Ovary (tissue), 9 donors: ENCODE data around the gene DNAJC8. TPM values are rescaled to one million over a fixed set of nuclear protein-coding genes. Genes with fewer than 3 reads are reported as not detected.

Experiments used
- DNase-seq, 5 donors: peaks; one replicate each; pipeline ENCODE4 v3.0.0-alpha.2; 2019 to 2020
- H3K27ac ChIP-seq, 2 donors: fragments of 200-600 bp; one replicate each; pipeline versions ENCODE4 v1.5.1 to v1.8.0; 2019 to 2022
- H3K27me3 ChIP-seq: fragments of 200-600 bp; one replicate; pipeline ENCODE4 v1.8.0; 2022
- H3K36me3 ChIP-seq: fragments of 200-600 bp; sonication (generic); one replicate; pipeline ENCODE4 v1.5.1; 2019
- H3K4me1 ChIP-seq: one replicate; pipeline ENCODE4 v1.8.1; 2013; ENCODE audit warnings: mild to moderate bottlenecking, moderate library complexity; ENCODE audit not compliant: insufficient read depth
- H3K4me3 ChIP-seq: fragments of 200-600 bp; sonication (generic); one replicate; pipeline ENCODE4 v1.5.1; 2017
- H3K9me3 ChIP-seq, 2 donors: fragments of 200-600 bp in 1 of 2; sonication (generic) in 1 of 2; one replicate each; pipeline versions ENCODE4 v1.5.1 to v1.8.1; 2013 to 2019; ENCODE audit warnings: mild to moderate bottlenecking in 1 of 2, moderate library complexity in 1 of 2
- CTCF ChIP-seq, 3 donors: fragments of 450-650 bp in 2 of 3; fragments of 200-600 bp in 1 of 3; IDR thresholded peaks; one replicate each; pipeline versions ENCODE4 v1.5.1 to v1.8.0; 2016 to 2022; ENCODE audit warnings: antibody characterized with exemption in 3 of 3, mild to moderate bottlenecking in 1 of 3
- EP300 ChIP-seq: sonication (generic); formaldehyde crosslinking; IDR thresholded peaks from one replicate; pipeline ENCODE4 v1.6.1; 2017; ENCODE audit warnings: antibody characterized with exemption
- POLR2A ChIP-seq: fragments of 450-650 bp; IDR thresholded peaks from one replicate; pipeline ENCODE4 v1.6.1; 2017; ENCODE audit warnings: antibody characterized with exemption, mild to moderate bottlenecking, moderate library complexity
- WGBS, 3 donors: extraction: QIAGEN DNeasy Blood & Tissue Kit in 1 of 3; methylation state at CpG; one replicate each; pipeline versions ENCODE4 v1.1.5 to v1.1.7; 2013 to 2017; 5-methylcytosine and 5-hydroxymethylcytosine counted together
- intact Hi-C, 4 donors: fragments of 100-400 bp; cut with DNase I; formaldehyde crosslinking; loops; one replicate each; pipeline versions ENCODE4 v1.11.0 to v1.15.1; 2022 to 2023
- polyA plus RNA-seq, 2 donors: library from polyadenylated mRNA; stranded (reverse); fragments of 200-250 nt in 1 of 2; fragments of 350-450 nt in 1 of 2; fragmentation: Illumina TruSeq in 1 of 2; extraction: RNeasy Lipid Tissue Mini Kit (QIAGEN cat#74804) in 1 of 2; gene quantifications; one replicate each; pipeline ENCODE4 v1.2.3, GENCODE V29; 2013 to 2014
- total RNA-seq, 7 donors: library from RNA; depleted of rRNA in 2 of 7; stranded (reverse); fragments of >200 nt in 2 of 7; fragmentation: NEBNext Ultra II Directional in 3 of 7; extraction: Animal tissue kit (Norgen Biotek cat#: 25700) in 3 of 7; gene quantifications; one replicate each; pipeline versions ENCODE4 v1.1.0 to v1.2.4, GENCODE V29; 2016 to 2023
- donor health status: DM: no; HTN: no; CAD: no; lungs with moderate emphysema.
- donor health status: DM: no; HTN: no; CAD: no.
- donor health status: Bipolar disorder and iron deficiency.
- donor health status: DM: yes; HTN: yes; CAD: no.
- donor health status: DM: no; HTN: no; CAD: no.
- donor health status: DM: yes; HTN: yes; CAD: no.

DNAJC8 gene
- total and polyA plus RNA-seq, 9 donors, result 61.2 to 181 (median 77.9) TPM

GRCh38 chr1:28175955-28176485 lies 56.8 kb downstream of the DNAJC8 start:
- Histone ChIP-seq H3K27ac (no peak overlapping the region), H3K4me1 (no peaks in the 10 kb centered on the region), H3K36me3 (no peaks in the 10 kb centered on the region), H3K9me3 (no peaks in the 10 kb centered on the region), H3K27me3 (no peaks in the 10 kb centered on the region), H3K4me3 (no peak overlapping the region)
- no peak for DNase-seq
- intact Hi-C loops, result no loop called here
- WGBS, 3 donors, result 49 to 52% (median 52%) methylated on average over 8 of the region's 8 CpGs
- TF ChIP-seq CTCF (IDR thresholded peaks at IDR 0.05) (no peak), POLR2A (no peak), EP300 (no peak)

- Histone ChIP-seq H3K36me3 (no peaks in the 10 kb centered on the region), H3K4me1 (no peaks in the 10 kb centered on the region), H3K27ac (no peak overlapping the region), H3K27me3 (no peaks in the 10 kb centered on the region), H3K4me3 (no peak overlapping the region), H3K9me3 (no peaks in the 10 kb centered on the region)
- 45 to 86% (median 46%) methylated on average over 2 to 5 of the region's 5 CpGs for WGBS, 3 donors
- TF ChIP-seq CTCF (IDR thresholded peaks at IDR 0.05), result no peak
- no peak for TF ChIP-seq EP300
- no peak for TF ChIP-seq POLR2A
- intact Hi-C loops, result no loop called here
- DNase-seq, result no peak
These were observed 58.9 kb downstream of the DNAJC8 start for GRCh38 chr1:28173980-28174297.

DNA sequence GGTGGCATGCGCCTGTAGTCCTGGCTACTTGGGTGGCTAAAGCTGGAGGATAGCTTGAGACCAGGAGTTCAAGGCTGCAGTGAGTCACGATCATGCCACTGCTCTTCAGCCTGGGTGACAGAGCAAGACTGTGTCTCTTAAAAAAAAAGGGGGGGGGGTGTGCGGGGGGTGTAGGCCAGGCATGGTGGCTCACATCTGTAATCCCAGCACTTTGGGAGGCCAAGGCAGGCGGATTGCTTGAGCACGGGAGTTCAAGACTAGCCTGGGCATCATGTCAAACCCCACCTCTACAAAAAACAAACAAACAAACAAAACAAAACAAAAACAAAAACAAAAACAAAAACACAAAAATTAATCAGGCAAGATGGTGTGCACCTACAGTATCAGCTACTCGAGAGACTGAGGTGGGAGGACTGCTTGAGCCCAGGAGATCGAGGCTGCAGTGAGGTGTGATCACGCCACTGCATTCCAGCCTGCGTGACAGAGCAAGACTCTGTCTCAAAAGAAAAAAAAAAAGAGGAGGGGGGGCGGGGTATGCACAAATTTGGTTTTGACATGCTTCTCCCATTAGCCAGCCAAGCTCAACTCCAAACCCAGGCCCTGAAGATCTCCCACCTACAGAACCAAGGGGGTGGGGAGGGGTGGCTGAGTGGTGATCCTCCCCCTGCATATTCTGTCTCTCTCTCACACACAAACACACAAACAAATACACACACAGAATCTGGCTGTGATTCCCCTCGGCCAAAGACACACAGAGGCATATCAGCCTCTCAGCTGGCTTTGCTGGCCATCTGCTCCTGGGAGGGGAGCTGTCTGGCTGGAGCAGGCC lies 59.5 kb downstream of the DNAJC8 start:
- Histone ChIP-seq H3K9me3 (no peaks in the 10 kb centered on the region), H3K27ac (no peak overlapping the region), H3K27me3 (no peaks in the 10 kb centered on the region), H3K36me3 (no peaks in the 10 kb centered on the region), H3K4me3 (no peak overlapping the region), H3K4me1 (no peaks in the 10 kb centered on the region)
- intact Hi-C loops, result no loop called here
- 46 to 66% (median 53%) methylated on average over 11 of the region's 11 CpGs for WGBS, 3 donors
- DNase-seq, result no peak
- TF ChIP-seq EP300 (no peak), POLR2A (no peak), CTCF (IDR thresholded peaks at IDR 0.05) (no peak)

DNA sequence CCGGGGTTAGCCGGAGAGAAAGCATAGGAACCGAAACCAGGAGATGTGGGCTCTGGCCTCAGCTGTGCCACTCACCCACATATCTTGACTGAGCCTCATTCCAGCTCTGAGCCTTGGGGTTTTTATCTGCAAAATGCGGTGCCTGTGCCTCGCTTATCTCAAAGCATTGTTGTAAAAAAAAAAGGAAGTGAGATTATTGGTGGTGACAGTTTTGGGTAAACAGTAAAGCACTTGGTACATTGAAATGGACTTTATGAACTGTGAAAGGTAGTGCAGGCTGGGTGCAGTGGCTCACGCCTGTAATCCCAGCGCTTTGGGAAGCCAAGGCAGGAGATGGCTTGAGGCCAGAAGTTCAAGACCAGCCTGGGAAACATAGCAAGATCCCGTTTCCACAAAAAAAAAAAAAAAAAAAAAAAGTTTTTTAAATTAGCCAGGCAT lies 60.1 kb downstream of the DNAJC8 start:
- Histone ChIP-seq H3K4me3 (no peak overlapping the region), H3K36me3 (no peaks in the 10 kb centered on the region), H3K27ac (no peak overlapping the region), H3K4me1 (no peaks in the 10 kb centered on the region), H3K27me3 (no peaks in the 10 kb centered on the region), H3K9me3 (no peaks in the 10 kb centered on the region)
- TF ChIP-seq EP300 (no peak), CTCF (IDR thresholded peaks at IDR 0.05) (no peak), POLR2A (no peak)
- WGBS, 3 donors, result 16 to 30% (median 24%) methylated on average over 8 of the region's 8 CpGs
- intact Hi-C loops, result no loop called here
- no peak for DNase-seq
